CD14-positive monocyte (primary cell): ENCODE results near the gene RHOBTB3. TPM values are rescaled to one million over a fixed set of nuclear protein-coding genes. Genes with fewer than 3 reads are reported as not detected.
A peak's percentile ranks its signal among the peaks of the same experiment; 100 is the strongest.

Source experiments
- DNase-seq, 3 donors: peaks; one replicate each; pipeline ENCODE4 v3.0.0-alpha.2; 2011 to 2022
- H2AFZ ChIP-seq: 2 replicates; pipeline ENCODE4 v1.6.0; 2012; ENCODE audit warnings: mild to moderate bottlenecking, low read depth, low read length, inconsistent platforms; ENCODE audit not compliant: insufficient read depth, poor library complexity, severe bottlenecking
- H3K27ac ChIP-seq, 2 donors: 1 replicate in 1 of 2; 2 replicates in 1 of 2; pipeline ENCODE4 v1.5.1; 2012 to 2013; ENCODE audit warnings: low read length in 2 of 2, control low read depth in 1 of 2, inconsistent platforms in 1 of 2, low read depth in 1 of 2, mild to moderate bottlenecking in 1 of 2
- H3K27me3 ChIP-seq, 2 donors: one replicate each; pipeline versions ENCODE4 v1.6.0 to v1.6.1; 2011 to 2013; ENCODE audit warnings: low read length in 2 of 2; ENCODE audit not compliant: control insufficient read depth in 2 of 2, insufficient read depth in 2 of 2
- H3K36me3 ChIP-seq, 2 donors: replicated peaks in 1 of 2; 1 replicate in 1 of 2; 2 replicates in 1 of 2; pipeline versions ENCODE4 v1.5.1 to v1.6.1; 2012 to 2013; ENCODE audit warnings: low read length in 2 of 2, control low read depth in 1 of 2, inconsistent platforms in 1 of 2, mild to moderate bottlenecking in 1 of 2; ENCODE audit not compliant: insufficient read depth in 2 of 2, control insufficient read depth in 1 of 2
- H3K4me1 ChIP-seq, 2 donors: 1 replicate in 1 of 2; 2 replicates in 1 of 2; pipeline versions ENCODE4 v1.5.1 to v1.6.1; 2012 to 2013; ENCODE audit warnings: low read length in 2 of 2, control low read depth in 1 of 2, inconsistent platforms in 1 of 2, mild to moderate bottlenecking in 1 of 2, moderate library complexity in 1 of 2; ENCODE audit not compliant: insufficient read depth in 2 of 2, control insufficient read depth in 1 of 2
- H3K4me2 ChIP-seq: replicated peaks from 2 replicates; pipeline ENCODE3; 2012; ENCODE audit warnings: low read length, moderate library complexity, mild to moderate bottlenecking; ENCODE audit not compliant: poor library complexity, severe bottlenecking; ENCODE audit errors: extremely low read depth
- H3K4me3 ChIP-seq, 3 experiments: fragments of 200-600 bp in 1 of 3; sonication (generic) in 1 of 3; replicated peaks in 1 of 3; 1 replicate in 2 of 3; 2 replicates in 1 of 3; pipeline ENCODE4 v1.5.1; 2011 to 2013; ENCODE audit warnings: low read length in 3 of 3, mild to moderate bottlenecking in 3 of 3, control low read depth in 2 of 3, low read depth in 2 of 3, inconsistent platforms in 1 of 3, moderate library complexity in 1 of 3
- H3K79me2 ChIP-seq: 2 replicates; pipeline ENCODE4 v1.6.0; 2012; ENCODE audit warnings: mild to moderate bottlenecking, control low read depth, inconsistent platforms, low read length, moderate library complexity; ENCODE audit not compliant: insufficient read depth
- H3K9ac ChIP-seq: 2 replicates; pipeline ENCODE4 v1.6.0; 2017; ENCODE audit warnings: low read length, mild to moderate bottlenecking; ENCODE audit not compliant: insufficient read depth, poor library complexity, severe bottlenecking
- H3K9me3 ChIP-seq, 2 donors: replicated peaks in 1 of 2; 1 replicate in 1 of 2; 2 replicates in 1 of 2; pipeline versions ENCODE4 v1.5.1 to v1.6.1; 2012 to 2013; ENCODE audit warnings: low read length in 2 of 2, control low read depth in 1 of 2; ENCODE audit not compliant: control insufficient read depth in 1 of 2, insufficient read depth in 1 of 2
- H4K20me1 ChIP-seq: 2 replicates; pipeline ENCODE4 v1.6.0; 2012; ENCODE audit warnings: mild to moderate bottlenecking, low read length, control low read depth, moderate library complexity; ENCODE audit not compliant: insufficient read depth
- H3K27ac Mint-ChIP-seq, 7 donors: one replicate each; pipeline ENCODE4 v1.8.0; 2020; ENCODE audit warnings: mild to moderate bottlenecking in 7 of 7, mixed read lengths in 7 of 7, moderate library complexity in 6 of 7, inconsistent platforms in 2 of 7
- H3K27me3 Mint-ChIP-seq, 3 donors: one replicate each; pipeline ENCODE4 v1.8.0; 2021 to 2022; ENCODE audit warnings: low read depth in 3 of 3, mild to moderate bottlenecking in 3 of 3, mixed read lengths in 3 of 3, moderate library complexity in 3 of 3, inconsistent platforms in 1 of 3
- H3K36me3 Mint-ChIP-seq, 2 donors: one replicate each; pipeline ENCODE4 v1.8.0; 2020; ENCODE audit warnings: mixed read lengths in 2 of 2, inconsistent platforms in 1 of 2, mild to moderate bottlenecking in 1 of 2
- H3K4me1 Mint-ChIP-seq: one replicate; pipeline ENCODE4 v1.8.0; 2020; ENCODE audit warnings: mild to moderate bottlenecking, mixed read lengths
- H3K4me3 Mint-ChIP-seq, 2 donors: one replicate each; pipeline ENCODE4 v1.8.0; 2020; ENCODE audit warnings: mild to moderate bottlenecking in 2 of 2, mixed read lengths in 2 of 2, moderate library complexity in 1 of 2
- H3K9me3 Mint-ChIP-seq, 7 donors: one replicate each; pipeline ENCODE4 v1.8.0; 2020 to 2022; ENCODE audit warnings: mixed read lengths in 7 of 7, mild to moderate bottlenecking in 6 of 7, moderate library complexity in 6 of 7, inconsistent platforms in 2 of 7
- CTCF ChIP-seq: fragments of 200-600 bp; IDR thresholded peaks from one replicate; pipeline ENCODE4 v1.8.0; 2022; ENCODE audit warnings: antibody characterized with exemption, mild to moderate bottlenecking
- WGBS: methylation state at CpG from one replicate; pipeline ENCODE4 v1.1.5; 2013; ENCODE audit warnings: missing lambda C conversion rate; ENCODE audit not compliant: insufficient coverage; 5-methylcytosine and 5-hydroxymethylcytosine counted together
- intact Hi-C, 2 donors: fragments of 100-400 bp; cut with micrococcal nuclease; formaldehyde crosslinking; loops; one replicate each; pipeline versions ENCODE4 v1.15.0 to v1.15.1; 2023
- polyA plus RNA-seq, 3 donors: library from polyadenylated mRNA; depleted of rRNA in 1 of 3; unstranded in 2 of 3; stranded (reverse) in 1 of 3; fragments of 300-500 nt in 2 of 3; fragments of >200 nt in 1 of 3; fragmentation: Illumina TruSeq in 2 of 3; gene quantifications; 1 replicate in 2 of 3; 2 replicates in 1 of 3; pipeline ENCODE4 v1.2.3, GENCODE V29; 2012 to 2021

The RHOBTB3 gene
- polyA plus RNA-seq, 3 donors = 0.41 to 1.5 (median 0.63) TPM

- WGBS = 0% methylated on average over 6 of the region's 11 CpGs
- H3K9me3 Mint-ChIP-seq = peaks cover 0 to 3% (median 0%) of the 10 kb centered on the region in 7 donors
- Histone ChIP-seq H3K27me3 (no peaks in the 10 kb centered on the region), H3K4me3 (peak overlapping the region in 1 of 3 experiments; percentile 41), H3K4me2 (peak overlapping the region; percentile 40), H4K20me1 (no peaks in the 10 kb centered on the region), H3K4me1 (peaks cover 59 to 64% of the 10 kb centered on the region in 2 donors), H3K79me2 (no peaks in the 10 kb centered on the region), H3K27ac (peak overlapping the region; percentile 57 to 82), H2AFZ (peak overlapping the region; percentile 46), H3K9ac (no peak overlapping the region), H3K36me3 (no peaks in the 10 kb centered on the region), H3K9me3 (no peaks in the 10 kb centered on the region)
- peaks cover 69% of the 10 kb centered on the region for H3K4me1 Mint-ChIP-seq
- H3K36me3 Mint-ChIP-seq = no peaks in the 10 kb centered on the region
- peaks cover 0 to 2% (median 2%) of the 10 kb centered on the region in 3 donors for H3K27me3 Mint-ChIP-seq
- peak overlapping the region; percentile 89 to 98 (median 96) for H3K27ac Mint-ChIP-seq
- peak; percentile 23 for TF ChIP-seq CTCF
- peak overlapping the region; percentile 35 to 79 for H3K4me3 Mint-ChIP-seq
- peak; percentile 87 to 96 (median 92) for DNase-seq
- intact Hi-C loops = loop anchor here in 1 of 2 donors (5.0 kb wide), 1 partner anchor 36 kb away; no protein-coding TSS in a partner anchor
Measured at GRCh38 chr5:95842854-95843544, 111.9 kb downstream of the RHOBTB3 start.

- Histone ChIP-seq H3K9me3 (no peaks in the 10 kb centered on the region), H3K36me3 (no peaks in the 10 kb centered on the region), H3K4me2 (peak overlapping the region; percentile 40), H3K4me1 (peaks cover 55 to 57% of the 10 kb centered on the region in 2 donors), H3K27me3 (no peaks in the 10 kb centered on the region), H3K9ac (no peak overlapping the region), H3K4me3 (peak overlapping the region in 1 of 3 experiments; percentile 41), H4K20me1 (no peaks in the 10 kb centered on the region), H3K27ac (peak overlapping the region in 1 of 2 donors; percentile 82), H3K79me2 (no peaks in the 10 kb centered on the region), H2AFZ (no peak overlapping the region)
- Mint-ChIP-seq H3K4me3 (peak overlapping the region in 1 of 2 donors; percentile 68), H3K4me1 (peaks cover 63% of the 10 kb centered on the region), H3K27ac (peak overlapping the region; percentile 89 to 98 (median 96)), H3K36me3 (no peaks in the 10 kb centered on the region), H3K9me3 (peaks cover 0 to 3% (median 0%) of the 10 kb centered on the region in 7 donors), H3K27me3 (peaks cover 0 to 2% (median 2%) of the 10 kb centered on the region in 3 donors)
- intact Hi-C loops = loop anchor here in 1 of 2 donors (2.0 to 5.0 kb wide), 2 partner anchors 36 to 63 kb away; no protein-coding TSS in a partner anchor
- peak in 2 of 3 donors; percentile 49 to 51 for DNase-seq
- TF ChIP-seq CTCF = no peak
- WGBS = 63% methylated on average over 1 of the region's 3 CpGs
Measured at GRCh38 chr5:95843733-95844223, 112.6 kb downstream of the RHOBTB3 start.
